Keratinocyte (primary cell): ENCODE measurements around the gene RBM18. TPM values are rescaled to one million over a fixed set of nuclear protein-coding genes. Genes with fewer than 3 reads are reported as not detected.

Source experiments
- DNase-seq: peaks from one replicate; pipeline ENCODE4 v3.0.0-alpha.2; 2011; ENCODE audit warnings: low read depth, missing footprints, low spot score
- FAIRE-seq: peaks from 2 replicates; lab custom pipeline; 2011; peaks lifted over from hg19 to GRCh38; lab: Jason Lieb, UNC
- H2AFZ ChIP-seq: 2 replicates; pipeline ENCODE4 v1.6.0; 2012; ENCODE audit warnings: low read length, control low read depth, inconsistent platforms; ENCODE audit not compliant: control insufficient read depth
- H3K27ac ChIP-seq: 2 replicates; pipeline ENCODE4 v1.5.1; 2011; ENCODE audit warnings: low read length; ENCODE audit not compliant: control insufficient read depth, insufficient read depth
- H3K27me3 ChIP-seq: 3 replicates; pipeline ENCODE4 v1.6.0; 2011; ENCODE audit warnings: low read length; ENCODE audit not compliant: control insufficient read depth, insufficient read depth; ENCODE audit errors: extremely low read depth
- H3K36me3 ChIP-seq, 2 experiments: 2 replicates in 1 of 2; 3 replicates in 1 of 2; pipeline ENCODE4 v1.5.1; 2011; ENCODE audit warnings: low read length in 2 of 2, mild to moderate bottlenecking in 1 of 2; ENCODE audit not compliant: control insufficient read depth in 2 of 2, insufficient read depth in 2 of 2; ENCODE audit errors: extremely low read depth in 1 of 2
- H3K4me1 ChIP-seq: 3 replicates; pipeline ENCODE4 v1.5.1; 2011; ENCODE audit warnings: low read length; ENCODE audit not compliant: control insufficient read depth, insufficient read depth; ENCODE audit errors: extremely low read depth
- H3K4me2 ChIP-seq: 3 replicates; pipeline ENCODE4 v1.6.0; 2011; ENCODE audit warnings: low read depth, low read length; ENCODE audit not compliant: control insufficient read depth, insufficient read depth; ENCODE audit errors: extremely low read depth
- H3K4me3 ChIP-seq, 3 experiments: fragments of 200-600 bp in 1 of 3; sonication (generic) in 1 of 3; 2 replicates in 2 of 3; 3 replicates in 1 of 3; pipeline ENCODE4 v1.5.1; 2011 to 2016; ENCODE audit warnings: low read length in 3 of 3, mild to moderate bottlenecking in 3 of 3, control low read depth in 2 of 3, inconsistent platforms in 1 of 3, low read depth in 1 of 3, mixed read lengths in 1 of 3, mixed run types in 1 of 3, moderate library complexity in 1 of 3; ENCODE audit not compliant: control insufficient read depth in 2 of 3, insufficient read depth in 2 of 3; ENCODE audit errors: extremely low read depth in 1 of 3
- H3K79me2 ChIP-seq: 2 replicates; pipeline ENCODE4 v1.6.0; 2012; ENCODE audit warnings: low read length; ENCODE audit not compliant: control insufficient read depth, insufficient read depth
- H3K9ac ChIP-seq: 3 replicates; pipeline ENCODE4 v1.6.0; 2011; ENCODE audit warnings: low read length; ENCODE audit not compliant: control insufficient read depth, insufficient read depth; ENCODE audit errors: extremely low read depth
- H3K9me1 ChIP-seq: 3 replicates; pipeline ENCODE4 v1.6.0; 2011; ENCODE audit warnings: low read length; ENCODE audit not compliant: control insufficient read depth, insufficient read depth; ENCODE audit errors: extremely low read depth
- H3K9me3 ChIP-seq: 2 replicates; pipeline ENCODE4 v1.5.1; 2012; ENCODE audit warnings: low read depth, low read length; ENCODE audit not compliant: control insufficient read depth
- H4K20me1 ChIP-seq: 3 replicates; pipeline ENCODE4 v1.6.0; 2011; ENCODE audit warnings: low read length; ENCODE audit not compliant: control insufficient read depth, insufficient read depth; ENCODE audit errors: extremely low read depth
- CTCF ChIP-seq, 3 experiments: IDR thresholded peaks in 1 of 3; conservative IDR thresholded peaks in 1 of 3; optimal IDR thresholded peaks in 1 of 3; 2 replicates in 2 of 3; 3 replicates in 1 of 3; pipeline versions ENCODE3 to v1.5.1; 2011; ENCODE audit warnings: low read length in 3 of 3, mild to moderate bottlenecking in 3 of 3, moderate library complexity in 2 of 3, control low read depth in 1 of 3, inconsistent platforms in 1 of 3; ENCODE audit not compliant: insufficient read depth in 2 of 3; ENCODE audit errors: extremely low read depth in 1 of 3
- EZH2 ChIP-seq: IDR thresholded peaks from one replicate; pipeline ENCODE4 v1.6.1; 2012; ENCODE audit warnings: inconsistent platforms, mild to moderate bottlenecking, low read length, moderate library complexity
- dilution Hi-C: fragments of 300-500 bp; cut with MboI; formaldehyde crosslinking; loops from one replicate; pipeline ENCODE4 v1.7.0; 2020; ENCODE audit warnings: low sequenced_read_pairs; ENCODE audit not compliant: extremely low pct_ligation_motif_present
- polyA minus RNA-seq, 3 experiments: library from RNA; depleted of rRNA, polyadenylated mRNA; stranded (reverse); fragments of >200 nt; gene quantifications; 1 replicate in 1 of 3; 2 replicates in 1 of 3; 3 replicates in 1 of 3; pipeline ENCODE4 v1.2.3, GENCODE V29; 2011
- polyA plus RNA-seq, 5 experiments: library from polyadenylated mRNA; depleted of rRNA in 3 of 5; stranded (reverse) in 3 of 5; stranded (forward) in 1 of 5; unstranded in 1 of 5; fragments of >200 nt; gene quantifications; 1 replicate in 1 of 5; 2 replicates in 3 of 5; 3 replicates in 1 of 5; pipeline versions ENCODE4 v1.2.1 to v1.2.3, GENCODE V29; 2011 to 2012; ENCODE audit warnings: missing spikeins in 2 of 5, low read depth in 1 of 5, low replicate concordance in 1 of 5

RBM18 gene
- polyA plus RNA-seq (22.4 to 43.4 TPM (median 27.1 TPM) in 3 replicates), polyA minus RNA-seq (5.1 to 20.1 TPM (median 12.9 TPM) in 3 replicates)
- polyA plus RNA-seq (2011; ENCODE audit: low read depth) = 25.1 TPM
- 23.1 and 43.3 TPM in 2 replicates for polyA plus RNA-seq (2011; cell fraction: cytosol; rRNA removed)
- 11.5 and 17.1 TPM in 2 replicates for polyA plus RNA-seq (2011; cell fraction: nucleus; rRNA removed)
- 14.3 and 20.0 TPM in 2 replicates for polyA plus RNA-seq (2012; ENCODE audit: low replicate concordance)
- 9.2 TPM for polyA minus RNA-seq (2011; cell fraction: cytosol; rRNA and poly(A)+ RNA removed)
- 4.4 and 11.6 TPM in 2 replicates for polyA minus RNA-seq (2011; cell fraction: nucleus; rRNA and poly(A)+ RNA removed)

GRCh38 chr9:122264360-122265148 is at the start of gene RBM18, which contains the start of gene MRRF:
RBM18 (minus strand) TSS chr9:122264840; CDS start chr9:122261492, 3,348 bp downstream.
MRRF (plus strand) TSS chr9:122264882; CDS start chr9:122270892, 6,010 bp downstream.
- Histone ChIP-seq H3K9me3 (no peaks in the 10 kb centered on the region), H2AFZ (peak within 1 kb of the TSS; percentile 98), H3K4me1 (peaks cover 16% of the 10 kb centered on the region), H3K9me1 (no peaks in the 10 kb centered on the region), H3K36me3 (peaks cover 4 to 8% of the 10 kb centered on the region in 2 experiments), H3K4me2 (peak within 1 kb of the TSS; percentile 100), H3K79me2 (peaks cover 73% of the 10 kb centered on the region), H3K4me3 (peak within 1 kb of the TSS; percentile 81 to 100 (median 90)), H3K27ac (peak within 1 kb of the TSS; percentile 91), H3K27me3 (no peaks in the 10 kb centered on the region), H3K9ac (peak within 1 kb of the TSS; percentile 93), H4K20me1 (no peaks in the 10 kb centered on the region)
- no peak for FAIRE-seq
- peak; percentile 35 for DNase-seq
- dilution Hi-C loops = no loop called here
- TF ChIP-seq CTCF (optimal IDR thresholded peaks at IDR 0.05 in 1 of 3, IDR thresholded peaks at IDR 0.05 in 1 of 3, conservative IDR thresholded peaks at IDR 0.05 in 1 of 3; ENCODE audit: extremely low read depth in 1 of 3, insufficient read depth in 2 of 3, low read length in 3 of 3) = peak in 1 of 3 experiments; percentile 0
- no peak for TF ChIP-seq EZH2

DNA sequence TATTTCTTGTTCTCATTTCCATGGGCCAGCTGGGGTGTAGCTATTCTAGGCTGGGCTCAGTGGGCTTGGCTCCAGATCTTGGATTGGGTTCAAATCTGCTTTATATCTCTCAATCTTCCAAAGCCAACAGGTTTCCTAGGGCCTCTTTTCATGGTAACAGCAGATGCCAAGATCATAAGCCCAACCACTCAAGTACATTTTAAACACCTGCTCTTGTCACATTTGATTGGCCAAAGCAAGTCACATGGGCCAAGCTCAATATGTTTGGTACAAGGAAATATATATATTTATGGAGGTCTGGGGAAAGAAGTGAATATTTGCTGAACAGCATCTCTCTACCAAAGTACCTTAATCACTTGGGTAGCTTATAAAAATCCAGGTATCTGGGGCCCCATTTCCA is 49.5 kb upstream of the RBM18 start:
- Histone ChIP-seq H3K9me1 (no peaks in the 10 kb centered on the region), H3K4me1 (no peaks in the 10 kb centered on the region), H2AFZ (no peak overlapping the region), H3K79me2 (no peaks in the 10 kb centered on the region), H3K4me3 (no peak overlapping the region), H3K9me3 (no peaks in the 10 kb centered on the region), H3K27ac (no peak overlapping the region), H4K20me1 (no peaks in the 10 kb centered on the region), H3K36me3 (peaks cover 20 to 32% of the 10 kb centered on the region in 2 experiments), H3K27me3 (no peaks in the 10 kb centered on the region), H3K9ac (no peak overlapping the region), H3K4me2 (no peak overlapping the region)
- no peak for FAIRE-seq
- dilution Hi-C loops = no loop called here
- no peak for DNase-seq
- no peak for TF ChIP-seq EZH2
- no peak for TF ChIP-seq CTCF (optimal IDR thresholded peaks at IDR 0.05 in 1 of 3, IDR thresholded peaks at IDR 0.05 in 1 of 3, conservative IDR thresholded peaks at IDR 0.05 in 1 of 3; ENCODE audit: extremely low read depth in 1 of 3, insufficient read depth in 2 of 3, low read length in 3 of 3)
